K562 (cell line): ENCODE results near the gene ERI2. TPM values are rescaled to one million over a fixed set of nuclear protein-coding genes. Genes with fewer than 3 reads are reported as not detected.

Source experiments
- ATAC-seq: fragments of 200-7000 bp; cut with Tn5 transposase; 3 replicates; pipeline ENCODE4 v1.9.1; 2020; ENCODE audit warnings: moderate library complexity
- BruUV-seq: library from RNA; stranded (reverse); fragments of 400-500 nt; replicated peaks from 2 replicates; lab custom pipeline; 2021; lab: Mats Ljungman, UMichigan
- CTCF ChIA-PET: fragments of 300-600 bp; formaldehyde crosslinking; extraction: SDS; loops from one replicate; lab custom pipeline; 2021; ENCODE audit warnings: low intra/inter-chr PET ratio; lab: Yijun Ruan, JAX
- POLR2A ChIA-PET: fragments of 300-600, 350-650 bp; sonication (Branson Sonifier 250); formaldehyde crosslinking; extraction: SDS; loops from one replicate; lab custom pipeline; 2021; ENCODE audit warnings: antibody characterized with exemption, inconsistent platforms; lab: Yijun Ruan, JAX
- DNase-seq, 4 experiments: peaks; one replicate each; pipeline versions ENCODE4 v3.0.0 to v3.0.0-alpha.2; 2011 to 2018; ENCODE audit warnings: low spot score in 3 of 4, mixed read lengths in 3 of 4; ENCODE audit errors: extremely low read depth in 1 of 4
- FAIRE-seq: peaks from 2 replicates; lab custom pipeline; 2011; peaks lifted over from hg19 to GRCh38; lab: Jason Lieb, UNC
- H2AFZ ChIP-seq: 2 replicates; pipeline ENCODE4 v1.6.0; 2011; ENCODE audit warnings: low read depth, low read length, control low read depth, inconsistent platforms
- H3K27ac ChIP-seq: fragments of 200-600 bp; 3 replicates; pipeline ENCODE4 v1.8.0; 2011; ENCODE audit warnings: low read depth, mild to moderate bottlenecking, control low read depth, inconsistent platforms, low read length, moderate library complexity, mixed read lengths; ENCODE audit errors: extremely low read depth
- H3K27me3 ChIP-seq, 2 experiments: fragments of 300-600 bp in 1 of 2; 2 replicates in 1 of 2; 3 replicates in 1 of 2; pipeline versions ENCODE4 v1.6.0 to v1.8.0; 2011; ENCODE audit warnings: inconsistent platforms in 2 of 2, low read length in 2 of 2, mild to moderate bottlenecking in 1 of 2, mixed read lengths in 1 of 2, moderate library complexity in 1 of 2; ENCODE audit not compliant: control insufficient read depth in 2 of 2, insufficient read depth in 2 of 2
- H3K36me3 ChIP-seq: fragments of 300-600 bp; 3 replicates; pipeline ENCODE4 v1.8.0; 2011; ENCODE audit warnings: mild to moderate bottlenecking, low read length, inconsistent platforms; ENCODE audit not compliant: control insufficient read depth, insufficient read depth
- H3K4me1 ChIP-seq, 2 experiments: fragments of 200-600 bp in 1 of 2; replicated peaks in 1 of 2; 2 replicates in 1 of 2; 3 replicates in 1 of 2; pipeline versions ENCODE4 v1.5.1 to v1.8.0; 2011; ENCODE audit warnings: inconsistent platforms in 2 of 2, low read length in 2 of 2, mild to moderate bottlenecking in 1 of 2, mixed read lengths in 1 of 2, moderate library complexity in 1 of 2; ENCODE audit not compliant: control insufficient read depth in 2 of 2, insufficient read depth in 2 of 2
- H3K4me2 ChIP-seq: 2 replicates; pipeline ENCODE4 v1.6.1; 2011; ENCODE audit warnings: low read length, control low read depth, inconsistent platforms, mixed read lengths; ENCODE audit not compliant: insufficient read depth
- H3K4me3 ChIP-seq: fragments of 200-600 bp; sonication (generic), shearing (Covaris generic); 2 replicates; pipeline ENCODE4 v1.5.1; 2016; ENCODE audit warnings: control low read depth, inconsistent platforms
- H3K79me2 ChIP-seq: fragments of 200-600 bp; 3 replicates; pipeline ENCODE4 v1.8.0; 2011; ENCODE audit warnings: low read length, inconsistent platforms; ENCODE audit not compliant: control insufficient read depth, insufficient read depth
- H3K9ac ChIP-seq, 2 experiments: 2 replicates each; pipeline versions ENCODE4 v1.6.0 to v1.6.1; 2011; ENCODE audit warnings: low read depth in 2 of 2, low read length in 2 of 2, control low read depth in 1 of 2, inconsistent platforms in 1 of 2, mild to moderate bottlenecking in 1 of 2, mixed read lengths in 1 of 2; ENCODE audit not compliant: insufficient read depth in 1 of 2
- H3K9me1 ChIP-seq: one replicate; pipeline ENCODE4 v1.6.0; 2011; ENCODE audit warnings: inconsistent platforms, mild to moderate bottlenecking, low read length, moderate library complexity; ENCODE audit not compliant: control insufficient read depth, insufficient read depth
- H3K9me3 ChIP-seq: replicated peaks from 2 replicates; pipeline ENCODE4 v1.5.1; 2011; ENCODE audit warnings: low read depth, low read length, inconsistent platforms; ENCODE audit not compliant: control insufficient read depth, insufficient read depth
- H4K20me1 ChIP-seq: replicated peaks from 2 replicates; pipeline ENCODE4 v1.6.1; 2011; ENCODE audit warnings: low read length, inconsistent platforms, mixed read lengths; ENCODE audit not compliant: control insufficient read depth, insufficient read depth
- FOSL1 ChIP-seq: fragments of 200-800 bp; sonication (Bioruptor generic); conservative IDR thresholded peaks from 2 replicates; pipeline ENCODE4 v1.6.1; 2016; ENCODE audit warnings: missing genetic modification characterization, missing compliant biosample characterization
- PRDM10 ChIP-seq: fragments of 450-650 bp; IDR thresholded peaks from 2 replicates; pipeline ENCODE4 v1.6.1; 2018; ENCODE audit not compliant: partially characterized antibody
- WGBS: fragments of 100-300 bp; shearing (Covaris generic); methylation state at CpG from one replicate; pipeline ENCODE4 v1.1.6; 2016; ENCODE audit warnings: low coverage, mixed read lengths; ENCODE audit not compliant: insufficient coverage; ENCODE audit errors: missing lambda C conversion rate; 5-methylcytosine and 5-hydroxymethylcytosine counted together
- in situ Hi-C: fragments of 300-500 bp; cut with MboI; formaldehyde crosslinking; loops from 4 replicates; pipeline ENCODE4 v1.15.0; 2018; ENCODE audit warnings: inconsistent platforms, mixed read lengths
- intact Hi-C: fragments of 100-400 bp; cut with micrococcal nuclease; formaldehyde crosslinking; loops from 2 replicates; pipeline ENCODE4 v1.14.2; 2022
- polyA plus RNA-seq, 8 experiments: library from polyadenylated mRNA; depleted of rRNA in 4 of 8; stranded (reverse) in 5 of 8; unstranded in 3 of 8; fragments of >200 nt; fragmentation: Nextera tagmentation in 2 of 8; fragmentation: Illumina TruSeq in 1 of 8; extraction: Ambion mirVana in 2 of 8; extraction: Trizol in 1 of 8; gene quantifications; 2 replicates each; pipeline versions ENCODE4 v1.2.1 to v1.2.3, GENCODE V29; 2011 to 2014; ENCODE audit warnings: inconsistent platforms in 1 of 8, missing spikeins in 1 of 8
- total RNA-seq, 7 experiments: library from RNA; depleted of rRNA in 6 of 7; stranded (reverse); fragments of >200 nt in 6 of 7; fragmentation: Illumina TruSeq in 2 of 7; extraction: Trizol in 2 of 7; gene quantifications; 2 replicates each; pipeline versions ENCODE4 v1.2.1 to v1.2.3, GENCODE V29; 2011 to 2021; ENCODE audit warnings: low replicate concordance in 1 of 7

ERI2 gene
- total and polyA plus RNA-seq, 9 of the 15 experiments (the other 6 are each of a cell fraction or from before 2014, with no cell fraction given): 23.3 to 57.0 (median 48.1) TPM

GRCh38 chr16:20803192-20803560, 3.1 kb downstream of the ERI2 start:
- Histone ChIP-seq H3K36me3 (peaks cover 53% of the 10 kb centered on the region), H3K79me2 (peaks cover 44% of the 10 kb centered on the region)
- TF ChIP-seq FOSL1 (0 out of 2 replicates have a peak, but pooled peaks have one; percentile 29), PRDM10 (no peak)
- TF ChIP-seq, all 486 proteins: peak for 1
- Histone ChIP-seq H3K4me3 (no peak overlapping the region), H3K27ac (peak overlapping the region; percentile 31; the same call in 2 of the 3 replicates), H2AFZ (no peak overlapping the region), H4K20me1 (no peaks in the 10 kb centered on the region), H3K9ac (no peak overlapping the region), H3K4me2 (peak overlapping the region; percentile 5; the same call in 1 of the 2 replicates), H3K9me3 (no peaks in the 10 kb centered on the region), H3K9me1 (no peaks in the 10 kb centered on the region), H3K4me1 (peaks cover 17 to 22% of the 10 kb centered on the region in 2 experiments), H3K27me3 (no peaks in the 10 kb centered on the region)
- ChIA-PET CTCF (no interaction called here), POLR2A (interaction anchor here (0.6 kb wide), 1 partner anchor 1450 kb away, joined by 3 read pairs; no protein-coding TSS in a partner anchor)
- DNase-seq (no peak), FAIRE-seq (no peak), ATAC-seq (no peak)
- WGBS: 87% methylated on average over 2 of the region's 2 CpGs
- intact Hi-C loops: loop anchor here (10.0 kb wide), 1 partner anchor 268 kb away; no protein-coding TSS in a partner anchor
- in situ Hi-C loops: no loop called here
- no TSS peak for BruUV-seq
